Pulmonary artery endothelial cell (primary cell): ENCODE data around the gene BHLHE40. TPM values are rescaled to one million over a fixed set of nuclear protein-coding genes. Genes with fewer than 3 reads are reported as not detected.

ENCODE experiments used
- DNase-seq: peaks from one replicate; pipeline ENCODE4 v3.0.0-alpha.2; 2011; ENCODE audit warnings: low read depth, low spot score
- total RNA-seq: library from RNA; depleted of rRNA; stranded (reverse); fragments of >200 nt; gene quantifications from 2 replicates; pipeline ENCODE4 v1.2.3, GENCODE V29; 2014

BHLHE40 gene
- 12.0 and 13.2 TPM in 2 replicates for total RNA-seq

DNA sequence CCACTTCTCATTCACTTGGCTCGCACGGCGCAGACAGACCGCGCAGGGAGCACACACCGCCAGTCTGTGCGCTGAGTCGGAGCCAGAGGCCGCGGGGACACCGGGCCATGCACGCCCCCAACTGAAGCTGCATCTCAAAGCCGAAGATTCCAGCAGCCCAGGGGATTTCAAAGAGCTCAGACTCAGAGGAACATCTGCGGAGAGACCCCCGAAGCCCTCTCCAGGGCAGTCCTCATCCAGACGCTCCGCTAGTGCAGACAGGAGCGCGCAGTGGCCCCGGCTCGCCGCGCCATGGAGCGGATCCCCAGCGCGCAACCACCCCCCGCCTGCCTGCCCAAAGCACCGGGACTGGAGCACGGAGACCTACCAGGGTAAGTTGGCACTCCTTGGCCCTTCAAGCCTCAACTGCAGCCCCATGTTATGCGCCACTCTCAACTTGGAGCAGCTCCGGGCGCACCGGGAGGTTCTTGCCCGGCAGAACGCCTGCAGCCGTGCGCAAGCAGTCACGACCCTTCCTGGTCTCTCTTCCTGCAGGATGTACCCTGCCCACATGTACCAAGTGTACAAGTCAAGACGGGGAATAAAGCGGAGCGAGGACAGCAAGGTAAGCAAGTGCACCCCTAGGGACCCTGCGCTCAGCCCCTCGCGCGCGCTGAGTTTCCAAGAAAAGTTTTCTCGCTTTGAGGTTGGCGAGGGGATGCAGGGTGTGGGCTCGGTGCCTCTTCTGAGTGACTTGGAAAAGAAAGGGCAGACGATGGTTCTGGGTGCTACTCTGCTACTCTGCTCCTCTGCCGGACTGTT, at the start of gene BHLHE40:
BHLHE40 (plus strand) TSS at position 10 of the 801 bp plus-strand sequence; CDS start at position 292, 282 bp downstream.
- DNase-seq = no peak

DNA sequence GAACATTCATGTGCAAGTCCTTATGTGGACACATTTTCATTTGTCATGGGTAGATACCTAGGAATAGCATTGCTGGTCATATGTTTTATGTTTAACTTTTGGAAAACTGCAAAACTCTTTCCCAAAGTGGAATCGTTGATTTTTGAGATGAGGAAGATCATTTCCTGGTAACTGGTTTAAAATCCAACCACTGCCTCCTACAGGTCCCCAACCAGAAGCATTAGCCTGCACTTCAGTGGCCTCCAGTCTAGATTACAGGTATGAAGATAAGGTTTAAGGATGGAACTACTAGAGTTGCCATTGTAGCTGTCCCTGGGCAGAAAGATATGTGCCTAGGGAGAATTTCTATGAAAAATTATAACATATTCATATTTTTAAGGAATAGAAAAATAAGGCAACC, 48.7 kb upstream of the BHLHE40 start:
- DNase-seq = no peak

DNA sequence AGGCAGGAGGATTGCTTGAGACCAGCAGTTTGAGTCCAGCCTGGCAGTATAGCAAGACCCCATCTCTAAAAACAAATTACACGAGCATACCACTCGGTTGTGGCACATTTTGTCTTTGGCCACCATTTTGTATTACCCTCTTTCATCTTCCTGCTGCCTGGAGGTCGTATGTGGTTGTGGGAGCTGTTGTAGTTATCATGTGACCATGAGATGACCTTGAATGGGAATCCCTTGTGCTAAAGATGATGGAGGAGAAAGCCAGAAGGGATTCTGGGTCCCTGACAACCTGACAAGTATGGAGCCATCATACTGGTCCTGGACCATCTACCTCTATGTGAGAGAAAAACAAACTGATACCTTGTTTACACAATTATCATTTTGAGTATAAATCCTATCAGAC, 45.2 kb upstream of the BHLHE40 start:
- DNase-seq = no peak

DNA sequence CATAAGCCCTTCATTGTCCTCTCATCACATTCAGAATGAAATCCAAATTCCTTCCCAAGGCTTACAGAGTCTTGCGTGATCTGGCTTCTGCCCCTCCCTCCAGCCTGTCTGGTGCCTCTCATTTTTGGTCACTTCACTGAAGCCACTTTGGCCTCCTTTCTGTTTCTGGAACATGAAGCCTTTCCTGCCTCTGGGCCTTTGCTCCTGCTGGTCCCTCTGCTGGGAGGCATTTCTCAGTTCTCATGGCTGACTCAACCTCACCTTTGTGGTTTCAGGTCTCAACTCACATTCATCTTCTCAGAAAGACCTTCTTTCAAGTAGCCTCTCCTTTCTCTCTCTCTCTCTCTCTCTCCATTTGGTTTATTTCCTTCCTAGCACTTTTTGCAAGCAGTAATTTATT, 43.9 kb upstream of the BHLHE40 start:
- no peak for DNase-seq

DNA sequence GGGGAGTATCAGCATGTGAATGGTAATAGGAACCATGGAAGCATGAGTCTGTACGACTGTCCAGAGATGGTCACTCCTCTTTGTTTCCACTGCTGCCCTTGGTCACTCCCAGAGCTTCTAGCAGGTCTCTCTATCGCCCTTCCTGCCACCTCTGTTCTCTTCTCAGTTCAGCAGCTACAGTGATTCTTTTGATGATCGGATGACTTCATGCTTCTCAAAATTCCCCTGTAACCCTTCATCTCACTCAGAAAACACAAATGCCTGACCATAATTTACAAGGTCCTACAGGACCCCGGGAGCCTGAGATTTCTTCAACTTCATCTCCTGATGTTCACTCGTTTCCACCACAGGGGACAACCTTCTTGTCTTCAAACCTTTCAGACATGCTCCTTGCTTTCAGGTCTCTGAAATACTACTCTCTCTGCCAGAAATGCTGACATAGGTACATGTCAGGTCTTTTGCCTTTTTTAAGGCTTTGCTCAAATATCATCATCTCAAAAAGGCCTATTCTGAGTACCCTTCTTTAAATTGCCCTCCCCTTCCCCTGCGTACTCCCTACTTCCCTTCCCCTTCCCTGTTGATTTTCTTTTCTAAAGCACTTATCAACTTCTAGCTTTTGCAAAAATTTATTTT, 42.1 kb upstream of the BHLHE40 start:
- no peak for DNase-seq

DNA sequence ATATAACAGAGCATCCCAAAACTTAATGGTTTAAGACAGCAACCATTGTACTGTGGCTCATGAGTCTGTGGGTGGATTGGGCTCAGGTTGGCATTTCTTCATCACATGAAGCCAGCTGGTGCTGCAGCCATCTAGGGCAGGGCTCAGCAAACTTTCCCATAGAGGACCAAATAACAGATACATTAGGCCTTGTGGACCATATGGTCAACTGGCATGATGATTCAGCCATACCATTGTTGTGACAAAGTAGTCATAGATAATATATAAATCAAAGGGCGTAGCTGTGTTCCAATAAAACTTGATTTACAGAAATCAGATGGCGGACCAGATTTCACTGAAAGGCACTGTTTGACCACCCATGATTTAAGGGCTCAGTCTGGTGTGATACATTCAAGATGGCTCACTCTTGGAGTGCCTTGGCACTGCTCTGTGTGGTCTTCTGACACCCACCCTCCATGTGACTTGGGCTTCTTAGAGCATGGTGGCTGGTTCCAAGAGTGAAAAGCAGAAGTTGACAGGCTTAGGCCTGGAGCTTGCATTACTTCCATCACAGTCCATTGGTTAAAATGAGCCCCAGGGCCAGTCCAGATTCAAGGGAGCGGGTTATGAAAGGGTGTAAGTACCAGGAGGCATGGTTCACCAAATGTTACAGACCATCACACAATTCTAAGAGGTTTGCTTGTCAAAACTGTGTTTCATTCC, 40.8 kb upstream of the BHLHE40 start:
- no peak for DNase-seq

DNA sequence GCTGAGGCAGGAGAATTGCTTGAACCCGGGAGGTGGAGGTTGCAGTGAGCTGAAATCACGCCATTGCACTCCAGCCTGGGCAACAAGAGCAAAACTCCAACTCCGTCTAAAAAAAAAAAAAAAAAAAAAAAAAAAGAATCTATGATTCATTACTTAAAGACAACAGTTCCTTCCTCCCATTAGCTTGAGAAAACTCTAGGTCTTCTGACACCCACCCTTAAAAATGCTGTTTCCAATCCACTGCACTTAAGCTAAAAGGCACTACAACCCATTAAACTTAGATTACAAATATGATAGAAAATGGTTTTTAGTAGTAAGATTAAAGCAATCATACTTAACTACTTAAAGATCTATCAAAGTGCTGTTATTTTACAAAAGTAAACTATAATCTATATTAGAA, 40.0 kb upstream of the BHLHE40 start:
- no peak for DNase-seq

DNA sequence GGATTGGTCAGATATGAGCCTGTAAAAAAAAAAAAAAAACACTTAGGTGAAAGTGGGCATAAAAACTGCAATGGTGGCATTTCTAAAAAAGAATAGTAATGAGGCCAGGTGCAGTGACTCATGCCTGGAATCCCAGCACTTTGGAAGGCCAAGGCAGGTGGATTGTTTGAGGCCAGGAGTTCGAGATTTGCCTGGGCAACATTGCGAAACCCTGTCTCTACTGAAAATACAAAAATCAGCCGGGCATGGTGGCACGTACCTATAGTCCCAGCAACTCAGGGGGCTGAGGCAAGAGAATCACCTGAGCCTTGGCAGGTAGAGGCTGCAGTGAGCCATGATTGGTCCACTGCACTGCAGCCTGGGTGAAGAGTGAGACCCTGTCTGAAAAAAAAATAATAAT, 38.3 kb upstream of the BHLHE40 start:
- DNase-seq = no peak

DNA sequence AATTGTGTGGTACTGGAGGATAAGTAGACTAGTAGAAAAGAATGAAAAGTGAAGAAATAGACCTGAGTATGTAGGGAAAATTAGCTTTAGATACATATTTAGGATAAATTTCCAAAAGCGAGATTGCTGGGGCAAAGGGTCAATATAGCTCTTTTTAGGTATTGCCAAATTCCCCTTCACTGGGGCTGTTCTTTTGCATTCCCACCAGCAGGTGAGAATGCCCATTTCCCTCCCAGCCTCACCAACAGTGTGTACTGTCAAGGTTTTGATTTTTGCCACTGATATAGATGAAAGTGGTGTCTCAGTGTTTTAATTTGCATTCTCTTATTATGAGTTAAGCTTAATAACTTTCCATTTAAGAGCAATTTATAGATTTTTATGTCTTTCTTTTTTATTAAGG, 35.7 kb upstream of the BHLHE40 start:
- no peak for DNase-seq

DNA sequence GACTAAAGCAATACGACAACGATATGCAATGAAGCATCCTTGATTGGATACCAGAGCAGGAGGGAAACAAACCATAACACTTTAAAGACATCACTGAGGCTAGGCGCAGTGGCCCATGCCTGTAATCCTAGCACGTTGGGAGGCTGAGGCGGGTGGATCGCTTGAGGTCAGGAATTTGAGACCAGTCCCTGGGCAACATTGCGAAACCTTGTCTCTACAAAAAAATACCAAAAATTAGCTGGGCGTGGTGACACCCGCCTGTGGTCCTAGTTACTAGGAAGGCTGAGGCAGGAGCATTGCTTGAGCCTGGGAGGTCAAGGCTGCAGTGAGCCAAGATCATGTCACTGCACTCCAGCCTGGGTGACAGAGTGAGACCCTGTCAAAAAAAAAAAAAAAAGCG, 33.9 kb upstream of the BHLHE40 start:
- DNase-seq = no peak

DNA sequence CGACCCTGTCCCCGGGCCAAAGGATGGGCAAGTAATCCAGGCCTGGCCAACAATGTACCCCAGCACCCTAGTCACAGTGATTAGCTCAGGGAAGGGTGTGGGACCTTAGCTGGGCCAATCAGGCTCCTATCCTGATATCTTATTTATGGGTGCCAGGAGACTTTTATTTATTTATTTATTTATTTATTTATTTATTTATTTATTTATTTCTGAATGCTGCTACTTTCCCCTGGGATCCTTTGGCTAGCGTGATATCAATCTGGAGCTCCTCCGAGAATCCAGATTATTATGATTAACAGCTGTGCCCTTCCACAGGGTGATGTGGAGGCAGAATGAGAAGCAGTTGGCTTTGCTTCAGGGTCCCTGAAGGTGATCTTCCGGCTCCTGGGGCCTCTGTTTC, 32.2 kb upstream of the BHLHE40 start:
- DNase-seq = no peak

DNA sequence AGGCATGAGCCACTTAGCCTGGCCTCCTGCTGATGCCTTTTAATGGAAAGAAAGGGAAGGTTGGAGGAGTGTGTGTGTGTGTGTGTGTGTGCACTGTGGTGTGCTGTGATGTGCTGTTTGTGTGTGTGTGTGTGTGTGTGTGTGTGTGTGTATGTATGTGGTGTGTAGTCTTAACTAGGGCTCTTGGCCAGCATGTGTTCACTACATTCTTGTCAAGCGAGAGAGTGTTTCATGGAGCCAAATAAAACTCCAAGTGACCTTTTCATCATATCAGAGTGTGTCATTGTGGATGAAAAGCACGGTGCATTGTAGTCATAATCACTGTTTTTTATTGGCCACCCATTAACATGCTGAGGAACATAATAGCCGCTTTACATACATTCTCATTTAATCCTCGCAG, 30.8 kb upstream of the BHLHE40 start:
- no peak for DNase-seq

DNA sequence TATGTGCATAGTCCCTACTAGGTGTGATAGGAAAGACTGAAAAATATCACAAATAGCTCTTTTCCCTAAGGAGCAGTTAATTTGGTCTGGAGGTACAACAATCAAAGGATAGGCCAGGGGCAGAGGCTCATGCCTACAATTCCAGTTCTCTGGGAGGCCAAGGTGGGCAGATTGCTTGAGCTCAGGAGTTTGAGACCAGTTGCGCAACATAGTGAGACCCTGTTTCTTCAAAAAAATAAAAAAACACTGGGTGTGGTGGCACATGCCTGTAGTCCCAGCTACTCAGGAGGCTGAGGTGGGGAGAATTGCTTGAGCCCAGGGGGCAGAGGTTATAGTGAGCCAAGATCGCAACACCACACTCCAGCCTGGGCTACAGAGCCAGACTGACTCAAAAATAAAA, 30.2 kb upstream of the BHLHE40 start:
- no peak for DNase-seq

DNA sequence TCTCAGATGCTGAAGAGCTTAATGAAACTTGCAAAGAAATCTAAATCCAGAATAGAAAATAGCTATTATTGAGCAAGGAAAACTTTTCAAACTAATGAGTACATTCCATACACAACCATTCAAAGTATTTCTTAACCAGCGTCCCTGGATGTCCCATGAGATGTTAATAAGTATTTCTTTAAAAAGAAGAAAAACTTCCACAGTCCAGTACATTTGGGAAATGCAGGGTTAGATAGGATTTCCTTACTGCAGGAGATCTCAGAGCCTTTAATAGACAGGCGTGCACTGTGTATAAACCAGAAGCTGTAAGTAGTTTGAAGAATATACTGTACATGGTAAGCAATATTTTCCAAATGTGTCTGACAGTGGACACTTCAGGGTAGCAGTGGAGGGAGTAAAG, 29.6 kb upstream of the BHLHE40 start:
- DNase-seq = no peak

DNA sequence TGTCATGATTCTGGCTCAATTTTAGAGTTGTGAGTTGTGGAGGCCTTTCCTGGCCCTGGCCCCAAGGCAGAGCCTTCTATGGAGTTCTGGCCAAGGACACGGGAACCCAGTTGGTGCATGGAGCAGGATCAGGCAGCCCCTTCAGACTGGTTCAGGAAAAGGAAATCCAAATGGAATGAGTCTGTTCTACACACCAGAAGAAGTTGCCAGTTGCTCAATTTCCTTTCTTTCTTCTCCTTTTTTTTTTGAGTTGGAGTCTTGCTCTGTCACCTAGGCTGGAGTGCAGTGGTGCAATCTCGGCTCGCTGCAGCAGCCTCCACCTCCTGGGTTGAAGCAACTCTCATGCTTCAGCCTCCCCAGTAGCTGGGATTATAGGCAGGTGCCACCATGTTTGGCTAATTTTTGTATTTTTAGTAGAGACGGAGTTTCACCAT, 28.9 kb upstream of the BHLHE40 start:
- DNase-seq = no peak

DNA sequence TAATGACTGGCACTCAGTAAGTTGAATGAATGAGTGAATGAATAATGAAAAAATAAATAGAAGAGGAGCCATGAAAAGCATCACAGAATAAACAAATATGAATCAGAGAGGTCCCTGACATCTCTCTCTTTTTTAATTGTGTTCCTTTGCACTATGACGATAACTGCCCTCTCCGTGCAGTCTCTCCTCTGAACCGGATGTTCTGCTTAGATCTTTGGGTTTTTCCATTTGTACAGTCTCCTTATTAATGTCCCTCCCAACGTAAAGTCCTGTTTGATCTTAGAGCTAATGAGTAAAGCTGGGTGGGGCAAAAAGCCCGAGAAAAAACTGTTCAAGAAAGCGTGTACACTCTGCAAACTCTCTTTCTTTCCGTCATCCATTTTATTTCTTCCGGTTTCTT, 28.3 kb upstream of the BHLHE40 start:
- DNase-seq = no peak

DNA sequence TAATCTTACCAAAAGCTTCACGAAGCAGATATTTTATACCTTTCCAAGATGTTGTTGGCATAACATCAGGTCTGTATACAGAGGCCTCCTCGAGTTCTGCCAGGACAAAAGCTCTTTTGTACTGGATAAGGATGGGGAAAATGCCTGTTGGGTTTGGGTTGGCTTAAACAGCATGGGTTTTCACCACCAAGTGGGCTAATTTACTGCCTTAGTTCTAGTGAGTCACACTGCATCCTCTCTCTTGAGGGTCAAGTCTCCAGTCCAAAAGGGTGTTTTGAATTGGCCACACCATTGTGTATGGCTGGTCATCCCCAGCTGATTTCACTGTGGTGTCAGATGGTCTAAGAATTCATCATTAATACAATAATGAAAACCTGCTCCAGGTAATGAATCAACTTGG, 26.1 kb upstream of the BHLHE40 start:
- no peak for DNase-seq

DNA sequence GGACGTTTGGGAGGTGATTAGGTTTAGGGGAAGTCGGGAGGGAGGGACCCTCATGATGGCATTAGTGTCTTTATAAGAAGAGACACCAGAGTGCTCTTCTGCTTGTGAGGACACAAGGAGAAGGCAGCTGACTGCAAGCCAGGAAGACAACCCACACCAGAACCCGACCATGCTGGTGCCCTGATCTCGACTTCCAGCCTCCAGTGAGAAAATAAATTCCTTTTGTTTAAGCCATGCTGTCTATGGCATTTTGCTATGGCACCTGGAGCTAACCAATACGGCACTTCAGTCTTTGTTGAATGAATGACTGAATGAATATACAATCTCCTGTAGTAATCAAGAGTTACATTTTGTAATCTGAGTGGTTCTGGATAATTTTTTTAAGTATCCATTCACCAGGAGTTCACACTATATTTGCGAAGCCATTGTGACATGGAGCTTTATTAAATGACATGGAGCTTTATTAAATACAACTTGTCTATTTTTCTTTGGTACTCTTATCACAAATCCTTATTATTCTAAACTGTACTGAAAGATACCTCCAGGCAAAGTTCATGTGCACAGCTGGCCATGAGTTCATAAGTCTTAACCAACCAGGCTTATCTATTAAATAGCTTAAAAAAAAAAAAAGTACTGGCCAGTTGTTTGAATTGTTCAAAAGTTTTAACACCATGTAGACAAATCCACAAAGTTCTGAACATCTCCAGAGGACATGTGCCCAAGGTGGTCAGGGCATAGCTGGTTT, 24.8 kb upstream of the BHLHE40 start:
- DNase-seq = no peak

DNA sequence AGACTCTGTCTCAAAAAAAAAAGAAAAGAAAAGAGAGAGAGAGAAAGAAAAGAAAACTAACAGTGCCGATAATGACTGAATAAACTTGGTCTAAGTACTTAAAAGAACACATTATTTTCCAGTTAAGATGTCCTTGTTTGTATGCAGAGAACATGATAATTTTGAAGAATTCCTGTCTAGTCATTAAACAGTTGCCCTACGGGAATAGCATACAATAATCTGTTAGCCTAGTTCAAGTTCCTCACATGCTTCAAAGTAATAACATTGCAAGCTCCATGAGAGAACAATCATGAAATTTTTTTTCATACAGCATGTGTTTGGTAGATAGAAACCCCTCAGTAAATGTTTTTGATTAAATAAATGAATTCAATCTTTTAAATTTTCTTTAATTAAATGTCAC, 23.1 kb upstream of the BHLHE40 start:
- DNase-seq = no peak

DNA sequence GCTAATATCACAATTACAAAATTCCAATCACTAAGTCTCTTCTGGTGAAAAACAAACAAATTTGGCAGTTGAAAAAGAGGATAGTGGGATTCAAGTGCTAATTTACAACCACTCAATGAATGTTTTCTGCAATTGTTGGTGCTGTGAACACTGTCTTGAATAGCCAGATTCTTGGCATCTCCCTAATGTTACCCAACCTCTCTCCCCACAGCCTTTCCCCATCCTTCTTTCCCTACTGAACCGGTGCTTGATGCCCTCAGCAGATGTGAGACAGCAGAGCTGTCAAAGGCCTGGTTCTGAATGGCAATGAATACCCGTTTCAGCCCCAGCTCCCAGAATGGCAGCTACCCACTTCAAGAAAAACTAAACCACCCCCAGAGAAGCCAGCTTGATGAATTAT, 22.5 kb upstream of the BHLHE40 start:
- DNase-seq = no peak

DNA sequence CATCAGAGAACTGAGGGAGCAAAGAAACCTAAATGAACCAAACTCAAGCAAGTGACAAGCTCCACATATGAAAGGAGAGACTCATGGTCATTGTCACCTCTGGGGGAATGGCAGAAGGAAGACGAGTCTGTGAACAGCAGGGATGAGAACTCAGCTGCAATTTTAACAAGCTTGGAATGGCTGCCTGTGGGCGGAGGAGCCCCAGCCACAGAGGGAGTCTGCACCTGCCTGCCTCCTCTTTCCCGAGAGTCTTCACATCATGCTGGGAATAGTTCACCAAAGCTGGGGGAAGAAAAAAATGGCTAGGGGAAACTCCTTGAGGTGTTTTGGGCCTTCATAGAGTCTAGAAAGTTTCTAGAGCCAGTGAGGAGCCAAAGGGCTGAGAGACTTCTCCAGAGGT, 21.3 kb upstream of the BHLHE40 start:
- DNase-seq = no peak

DNA sequence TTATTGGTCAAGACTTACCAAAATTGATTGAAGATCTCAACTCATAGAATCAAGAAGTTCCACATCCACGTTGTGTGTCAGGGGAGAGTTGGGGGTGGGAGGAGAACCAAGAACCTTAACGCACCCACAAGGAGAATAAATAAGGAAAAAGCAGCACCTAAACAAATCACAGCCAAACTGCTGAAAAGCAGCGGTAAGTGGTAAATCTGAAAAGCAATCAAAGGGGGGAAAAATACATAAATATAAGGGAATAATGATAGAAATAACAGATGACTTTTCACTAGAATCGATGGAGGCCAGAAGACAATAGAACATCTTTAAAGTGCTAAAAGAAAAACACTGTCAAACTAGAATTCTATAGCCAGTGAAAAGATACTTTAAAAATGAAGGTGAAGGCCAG, 20.1 kb upstream of the BHLHE40 start:
- no peak for DNase-seq
